ENCODE data around the gene DLG1. TPM values are rescaled to one million over a fixed set of nuclear protein-coding genes. Genes with fewer than 3 reads are reported as not detected.

The DLG1 gene
- total RNA-seq, 1 experiment from 2014 or later: 90.2 TPM

DNA sequence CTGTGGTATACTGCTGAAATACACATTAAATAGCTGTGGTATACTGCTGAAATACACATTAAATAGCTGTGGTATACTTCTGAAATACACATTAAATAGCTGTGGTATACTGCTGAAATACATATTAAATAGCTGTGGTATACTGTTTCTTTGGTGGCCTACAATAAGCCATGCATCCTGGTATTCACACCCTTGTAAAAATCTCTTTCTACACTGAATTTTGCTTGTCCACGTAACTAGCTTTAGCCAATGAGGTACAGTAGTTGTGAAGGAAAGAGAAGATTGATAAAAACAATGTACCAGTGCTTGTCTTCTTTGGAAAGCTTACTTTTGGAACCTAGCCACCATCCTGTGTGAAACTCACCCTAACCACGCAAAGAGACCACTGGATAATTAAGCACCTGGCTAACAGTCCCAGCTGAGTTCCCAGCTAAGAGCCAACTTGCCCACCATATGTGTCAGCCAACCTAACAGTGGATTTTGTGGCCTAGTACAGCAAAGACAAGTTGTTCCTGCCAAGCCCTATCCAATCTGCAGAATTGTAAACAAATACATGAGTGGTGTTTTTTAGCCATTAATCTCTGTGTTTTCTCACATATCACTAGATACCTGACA, 165.4 kb downstream of the DLG1 start:
- Histone ChIP-seq H3K27ac (ENCODE audit: low read length) (no peak overlapping the region), H3K4me1 (ENCODE audit: control insufficient read depth, insufficient read depth, low read length) (no peaks in the 10 kb centered on the region), H3K36me3 (ENCODE audit: control insufficient read depth, insufficient read depth, low read length) (peaks cover 6% of the 10 kb centered on the region; the same call in 1 of the 2 replicates), H3K9me3 (ENCODE audit: control insufficient read depth, insufficient read depth, low read depth, low read length) (no peaks in the 10 kb centered on the region), H3K4me3 (ENCODE audit: low read depth in 2 of 2, low read length in 2 of 2) (no peak overlapping the region), H3K27me3 (ENCODE audit: control insufficient read depth, insufficient read depth, low read length) (no peaks in the 10 kb centered on the region)
- intact Hi-C loops (cut with micrococcal nuclease; ENCODE audit: unreplicated experiment) (no loop called here), in situ Hi-C loops (cut with HindIII; ENCODE audit: low pct_unique_long_range_greater_than_20kb, low sequenced_read_pairs) (no loop called here)
- DNase-seq (ENCODE audit: low read depth, low spot score): no peak
- ChIA-PET CTCF (no interaction called here), POLR2A (no interaction called here)
- no TSS peak for BruUV-seq (replicated peaks)
- no peak for ATAC-seq
- TF ChIP-seq REST (IDR thresholded peaks at IDR 0.05; ENCODE audit: insufficient read depth in 1 of 2, low read depth in 2 of 2, low read length in 1 of 2) (no peak), CTCF (IDR thresholded peaks at IDR 0.05) (no peak), POLR2AphosphoS5 (IDR thresholded peaks at IDR 0.05; ENCODE audit: low read depth, low read length) (no peak), TCF7L2 (IDR thresholded peaks at IDR 0.05; ENCODE audit: low read depth, low read length) (no peak), SIN3A (IDR thresholded peaks at IDR 0.05; ENCODE audit: borderline replicate concordance, insufficient read depth, low read depth, low read length) (no peak)

- H3K27me3 ChIP-seq (ENCODE audit: control insufficient read depth, insufficient read depth, low read length): no peaks in the 10 kb centered on the region
- H3K9me3 ChIP-seq (ENCODE audit: control insufficient read depth, insufficient read depth, low read depth, low read length): no peaks in the 10 kb centered on the region
- intact Hi-C loops (cut with micrococcal nuclease; ENCODE audit: unreplicated experiment) (no loop called here), in situ Hi-C loops (cut with HindIII; ENCODE audit: low pct_unique_long_range_greater_than_20kb, low sequenced_read_pairs) (no loop called here)
- H3K27ac ChIP-seq (ENCODE audit: low read length): no peak overlapping the region
- DNase-seq (ENCODE audit: low read depth, low spot score) (no peak), ATAC-seq (no peak)
- no peak overlapping the region for H3K4me3 ChIP-seq (ENCODE audit: low read depth in 2 of 2, low read length in 2 of 2)
- ChIA-PET CTCF (no interaction called here), POLR2A (no interaction called here)
- H3K4me1 ChIP-seq (ENCODE audit: control insufficient read depth, insufficient read depth, low read length): no peaks in the 10 kb centered on the region
- no TSS peak for BruUV-seq (replicated peaks)
- peaks cover 3% of the 10 kb centered on the region; the same call in 1 of the 2 replicates for H3K36me3 ChIP-seq (ENCODE audit: control insufficient read depth, insufficient read depth, low read length)
- no peak for TF ChIP-seq CTCF (IDR thresholded peaks at IDR 0.05)
- no peak for TF ChIP-seq SIN3A (IDR thresholded peaks at IDR 0.05; ENCODE audit: borderline replicate concordance, insufficient read depth, low read depth, low read length)
Measured at GRCh38 chr3:197125636-197126035, 172.8 kb downstream of the DLG1 start.
